SKM-1 treated with dmso at 0.1 percent for 144 hours (cell line): Measurements from ENCODE around the gene B4GALNT4.
"Not testable (repeated sequence)": the region's sequence is repeated elsewhere in the genome, so short reads cannot be mapped to it uniquely, and the experiment has no call there.

ENCODE experiments used
- DNase-seq: peaks from one replicate; lab custom pipeline; 2025; ENCODE audit not compliant: unreplicated experiment; lab: John Stamatoyannopoulos, UW

The B4GALNT4 gene

GRCh38 chr11:335779-336658 lies 33.3 kb upstream of the B4GALNT4 start:
- peak; percentile 21 for DNase-seq

- DNase-seq: no peak
These were observed 32.6 kb upstream of the B4GALNT4 start for GRCh38 chr11:336659-337198.

- no peak for DNase-seq
These were observed 31.6 kb upstream of the B4GALNT4 start for GRCh38 chr11:337711-338110.

- no peak for DNase-seq
These were observed 29.3 kb upstream of the B4GALNT4 start for GRCh38 chr11:339963-340362.

- no peak for DNase-seq
These were observed 28.5 kb upstream of the B4GALNT4 start for GRCh38 chr11:340539-341512.

- DNase-seq: no peak
These were observed 27.0 kb upstream of the B4GALNT4 start for GRCh38 chr11:342328-342727.

- DNase-seq: no peak
These were observed 24.3 kb upstream of the B4GALNT4 start for GRCh38 chr11:344836-345578.

GRCh38 chr11:346529-346928 lies 22.8 kb upstream of the B4GALNT4 start:
- DNase-seq: no peak

GRCh38 chr11:349270-349954 lies 19.9 kb upstream of the B4GALNT4 start:
- DNase-seq: not testable (repeated sequence)

- DNase-seq: not testable (repeated sequence)
These were observed 19.1 kb upstream of the B4GALNT4 start for GRCh38 chr11:350033-350722.

GRCh38 chr11:350723-351255 lies 18.5 kb upstream of the B4GALNT4 start:
- peak; percentile 51 for DNase-seq

GRCh38 chr11:351411-351810 lies 17.9 kb upstream of the B4GALNT4 start:
- no peak for DNase-seq

- DNase-seq: no peak
These were observed 16.8 kb upstream of the B4GALNT4 start for GRCh38 chr11:352456-353031.

- no peak for DNase-seq
These were observed 16.0 kb upstream of the B4GALNT4 start for GRCh38 chr11:353179-353873.

GRCh38 chr11:355581-356458 lies 13.5 kb upstream of the B4GALNT4 start:
- no peak for DNase-seq

- DNase-seq: no peak
These were observed 12.7 kb upstream of the B4GALNT4 start for GRCh38 chr11:356610-357009.

GRCh38 chr11:357582-357981 lies 11.7 kb upstream of the B4GALNT4 start:
- no peak for DNase-seq
